Heart right ventricle (tissue), 16 donors: ENCODE data around the gene UNC5C. TPM values are rescaled to one million over a fixed set of nuclear protein-coding genes. Genes with fewer than 3 reads are reported as not detected.

Experiments
- ATAC-seq, 8 donors: fragments of 200-7000 bp; cut with Tn5 transposase; one replicate each; pipeline ENCODE4 v1.9.1; 2020; ENCODE audit warnings: mild to moderate bottlenecking in 8 of 8, moderate library complexity in 8 of 8, moderate number of reproducible peaks in 1 of 8
- DNase-seq, 2 donors: peaks; one replicate each; pipeline ENCODE4 v3.0.0-alpha.2; 2020
- H3K27ac ChIP-seq, 10 donors: fragments of 200-600 bp; sonication (generic) in 2 of 10; one replicate each; pipeline versions ENCODE4 v1.5.0 to v1.8.0; 2020 to 2022; ENCODE audit warnings: mild to moderate bottlenecking in 3 of 10
- H3K27me3 ChIP-seq, 7 donors: fragments of 200-600 bp; one replicate each; pipeline ENCODE4 v1.8.0; 2021 to 2022; ENCODE audit warnings: mild to moderate bottlenecking in 2 of 7
- H3K36me3 ChIP-seq, 9 donors: fragments of 200-600 bp; sonication (generic) in 1 of 9; one replicate each; pipeline versions ENCODE4 v1.5.0 to v1.8.0; 2020 to 2022; ENCODE audit warnings: mild to moderate bottlenecking in 2 of 9
- H3K4me1 ChIP-seq, 9 donors: fragments of 200-600 bp; sonication (generic) in 1 of 9; one replicate each; pipeline versions ENCODE4 v1.5.0 to v1.8.0; 2020 to 2022; ENCODE audit warnings: mild to moderate bottlenecking in 4 of 9
- H3K4me3 ChIP-seq, 10 donors: fragments of 200-600 bp; sonication (generic) in 2 of 10; one replicate each; pipeline versions ENCODE4 v1.5.0 to v1.8.0; 2020 to 2022; ENCODE audit warnings: mild to moderate bottlenecking in 7 of 10, moderate library complexity in 2 of 10
- H3K9me3 ChIP-seq, 11 donors: fragments of 200-600 bp in 10 of 11; sonication (generic) in 2 of 11; one replicate each; pipeline versions ENCODE4 v1.5.0 to v1.8.0; 2013 to 2022; ENCODE audit warnings: mild to moderate bottlenecking in 2 of 11, control low read depth in 1 of 11, moderate library complexity in 1 of 11
- WGBS, 2 donors: extraction: QIAGEN DNeasy Blood & Tissue Kit; methylation state at CpG; one replicate each; pipeline ENCODE4 v1.1.7; 2013; ENCODE audit warnings: inconsistent platforms in 1 of 2; 5-methylcytosine and 5-hydroxymethylcytosine counted together
- intact Hi-C, 10 donors: fragments of 100-400 bp; cut with DNase I; formaldehyde crosslinking; loops; one replicate each; pipeline versions ENCODE4 v1.11.1 to v1.14.2; 2022
- polyA plus RNA-seq, 2 donors: library from polyadenylated mRNA; stranded (reverse); fragments of 200-250 nt; gene quantifications; one replicate each; pipeline ENCODE4 v1.2.3, GENCODE V29; 2013
- total RNA-seq, 10 donors: library from RNA; stranded (reverse); fragmentation: NEBNext Ultra II Directional in 3 of 10; extraction: Animal tissue kit (Norgen Biotek cat#: 25700) in 3 of 10; gene quantifications; one replicate each; pipeline versions ENCODE4 v1.2.1 to v1.2.4, GENCODE V29; 2021 to 2023
- TF ChIP-seq, protein P1 (sequence below), 9 donors: fragments of 200-600 bp; sonication (generic) in 2 of 9; IDR thresholded peaks; one replicate each; pipeline versions ENCODE4 v1.5.0 to v1.8.0; 2021 to 2022; ENCODE audit warnings: antibody characterized with exemption in 9 of 9, mild to moderate bottlenecking in 5 of 9, moderate library complexity in 1 of 9
- donor health status: Arrhythmogenic right ventricular cardiomyopathy.
- donor health status: ischemic (EF 13 %, LVEDD 7.1; RV severe dilation, severe dysfunction).
- donor health status: healthy with polysubstance abuse.
- donor health status: DM: no; HTN: yes; CAD: no.
- donor health status: DM: no; HTN: no; CAD: no.
- donor health status: ischemic (EF 25% LVEDD 6.9; RV normal size, moderate dysfunction).
- donor health status: ischemic (EF 25% LVEDD 5.7; RV mildly dilated, moderate dysfunction).
- donor health status: healthy.
- donor health status: DM: yes; HTN: yes; CAD: no.
- donor health status: Ischemic cardiomyopathy.
- donor health status: ischemic (EF 35%, LVEDD 5.7; RV mildly dilated, moderate dysfunction).
- donor health status: nonischemic (EF 11% LVEDD 7.7; RV severe dilation, severe dysfunction).
- donor health status: DM: yes; HTN: yes; CAD: no.
- donor health status: PGD.
- donor health status: ischemic (EF 29% LVEDD 5.4; RV normal size, mild dysfunction).
- donor health status: nonischemic (EF 23%, LVEDD 6.1; RV moderate dilation, normal function).

UNC5C gene
- total and polyA plus RNA-seq, 12 donors, result 0.44 to 3.2 (median 1.5) TPM

DNA sequence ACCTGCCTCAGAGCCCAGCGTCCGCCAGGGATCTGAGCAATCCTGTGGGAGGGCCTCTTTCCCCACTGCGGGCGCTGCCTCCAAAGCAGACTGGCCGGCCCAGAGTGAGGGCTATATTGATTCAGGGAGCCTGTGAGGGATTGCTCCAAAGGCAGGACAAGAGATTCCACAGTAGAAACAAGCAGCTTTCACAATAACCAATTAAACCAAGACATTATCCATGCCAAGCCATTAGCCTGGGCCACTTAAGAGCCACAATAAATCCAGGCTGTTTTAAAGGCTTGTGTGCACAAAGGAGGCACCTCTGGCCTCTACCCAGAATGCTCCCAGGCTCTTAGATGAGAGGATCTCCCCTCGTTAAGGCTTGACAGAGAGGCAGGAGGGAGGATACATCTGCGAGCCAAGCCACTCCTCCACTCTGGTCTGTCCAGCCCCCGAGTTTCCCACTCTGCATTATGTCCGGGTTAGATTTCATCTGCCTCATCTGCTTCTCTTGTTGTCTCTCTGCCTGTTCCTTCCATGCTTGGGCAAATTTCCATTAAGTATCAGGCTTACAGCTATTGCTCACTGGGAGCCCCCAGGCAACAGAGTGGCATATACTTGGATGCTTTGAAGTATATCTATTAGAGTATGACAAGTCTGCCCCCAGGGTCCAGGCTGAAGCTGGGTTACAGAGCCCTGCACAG lies 357.9 kb downstream of the UNC5C start:
- intact Hi-C loops, result no loop called here
- ATAC-seq (no peak), DNase-seq (no peak)
- Histone ChIP-seq H3K9me3 (no peaks in the 10 kb centered on the region), H3K4me3 (no peak overlapping the region), H3K36me3 (no peaks in the 10 kb centered on the region), H3K27ac (no peak overlapping the region), H3K27me3 (peaks cover 0 to 3% (median 0%) of the 10 kb centered on the region in 7 donors), H3K4me1 (peaks cover 0 to 6% (median 0%) of the 10 kb centered on the region in 9 donors)
- TF ChIP-seq, protein P1, sequence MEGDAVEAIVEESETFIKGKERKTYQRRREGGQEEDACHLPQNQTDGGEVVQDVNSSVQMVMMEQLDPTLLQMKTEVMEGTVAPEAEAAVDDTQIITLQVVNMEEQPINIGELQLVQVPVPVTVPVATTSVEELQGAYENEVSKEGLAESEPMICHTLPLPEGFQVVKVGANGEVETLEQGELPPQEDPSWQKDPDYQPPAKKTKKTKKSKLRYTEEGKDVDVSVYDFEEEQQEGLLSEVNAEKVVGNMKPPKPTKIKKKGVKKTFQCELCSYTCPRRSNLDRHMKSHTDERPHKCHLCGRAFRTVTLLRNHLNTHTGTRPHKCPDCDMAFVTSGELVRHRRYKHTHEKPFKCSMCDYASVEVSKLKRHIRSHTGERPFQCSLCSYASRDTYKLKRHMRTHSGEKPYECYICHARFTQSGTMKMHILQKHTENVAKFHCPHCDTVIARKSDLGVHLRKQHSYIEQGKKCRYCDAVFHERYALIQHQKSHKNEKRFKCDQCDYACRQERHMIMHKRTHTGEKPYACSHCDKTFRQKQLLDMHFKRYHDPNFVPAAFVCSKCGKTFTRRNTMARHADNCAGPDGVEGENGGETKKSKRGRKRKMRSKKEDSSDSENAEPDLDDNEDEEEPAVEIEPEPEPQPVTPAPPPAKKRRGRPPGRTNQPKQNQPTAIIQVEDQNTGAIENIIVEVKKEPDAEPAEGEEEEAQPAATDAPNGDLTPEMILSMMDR (IDR thresholded peaks at IDR 0.05), result no peak
- 67% methylated on average over 9 of the region's 9 CpGs for WGBS, 2 donors

DNA sequence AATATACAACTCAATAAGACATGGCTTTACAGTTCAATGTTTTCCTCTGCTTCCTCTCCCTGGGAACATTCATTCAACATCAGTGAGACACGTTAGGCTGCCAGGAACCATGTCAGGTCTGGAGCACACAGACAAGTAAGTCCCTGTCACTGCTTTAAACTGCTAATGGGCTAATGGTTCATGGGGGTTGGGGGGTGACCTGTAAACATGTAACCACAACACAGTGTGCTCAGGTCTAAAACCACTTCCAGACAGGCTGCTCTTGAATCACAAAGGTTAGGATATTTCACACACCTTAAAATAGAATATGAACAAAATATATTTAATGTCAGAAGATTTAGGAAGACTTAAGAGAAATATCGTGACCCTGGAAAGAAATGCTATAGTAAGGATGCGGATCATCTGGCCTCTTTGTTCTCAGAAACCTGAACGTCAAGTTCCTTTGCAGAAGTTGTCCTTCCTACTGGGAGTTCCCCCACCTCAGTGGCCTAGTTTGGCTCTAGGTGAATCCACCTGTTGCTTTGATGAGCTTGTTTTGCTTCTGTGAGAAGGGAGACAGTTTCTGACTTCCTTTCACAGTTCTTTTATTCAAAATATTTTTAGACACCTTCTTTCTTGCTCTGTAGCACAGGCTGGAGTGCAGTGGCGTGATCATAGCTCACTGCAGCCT lies 359.9 kb downstream of the UNC5C start:
- 78 to 80% methylated on average over 5 of the region's 5 CpGs for WGBS, 2 donors
- Histone ChIP-seq H3K4me3 (no peak overlapping the region), H3K9me3 (no peaks in the 10 kb centered on the region), H3K36me3 (no peaks in the 10 kb centered on the region), H3K4me1 (peaks cover 0 to 3% (median 0%) of the 10 kb centered on the region in 9 donors), H3K27ac (no peak overlapping the region), H3K27me3 (peaks cover 0 to 3% (median 0%) of the 10 kb centered on the region in 7 donors)
- intact Hi-C loops, result no loop called here
- ATAC-seq (no peak), DNase-seq (no peak)
- TF ChIP-seq, protein P1 (IDR thresholded peaks at IDR 0.05), result no peak

DNA sequence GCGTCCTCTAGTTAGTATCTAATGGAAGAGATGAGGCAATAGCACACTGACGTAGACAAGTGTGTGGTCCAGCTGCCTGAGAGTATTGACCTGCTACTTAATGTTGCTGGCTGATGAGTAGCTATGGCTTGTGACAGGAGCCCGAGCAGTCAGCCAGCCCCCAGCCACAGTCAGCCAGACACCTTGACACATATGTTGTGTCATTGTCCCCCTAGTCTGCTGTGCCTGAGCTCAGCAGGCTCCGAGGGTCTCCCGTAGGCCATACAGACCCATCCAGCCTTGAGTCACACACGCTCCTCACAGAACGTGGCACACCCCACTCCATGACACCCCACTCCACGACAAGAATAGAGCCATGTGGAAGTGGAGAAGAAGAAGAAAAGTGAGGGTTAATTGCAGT lies 362.1 kb downstream of the UNC5C start:
- no peaks in the 10 kb centered on the region for H3K9me3 ChIP-seq
- H3K27me3 ChIP-seq, result peaks cover 0 to 6% (median 0%) of the 10 kb centered on the region in 7 donors
- WGBS, 2 donors, result 88 to 89% methylated on average over 8 of the region's 8 CpGs
- H3K4me1 ChIP-seq, result no peaks in the 10 kb centered on the region
- ATAC-seq (no peak), DNase-seq (no peak)
- H3K4me3 ChIP-seq, result no peak overlapping the region
- TF ChIP-seq, protein P1 (IDR thresholded peaks at IDR 0.05), result no peak
- intact Hi-C loops, result no loop called here
- no peak overlapping the region for H3K27ac ChIP-seq
- H3K36me3 ChIP-seq, result no peaks in the 10 kb centered on the region

DNA sequence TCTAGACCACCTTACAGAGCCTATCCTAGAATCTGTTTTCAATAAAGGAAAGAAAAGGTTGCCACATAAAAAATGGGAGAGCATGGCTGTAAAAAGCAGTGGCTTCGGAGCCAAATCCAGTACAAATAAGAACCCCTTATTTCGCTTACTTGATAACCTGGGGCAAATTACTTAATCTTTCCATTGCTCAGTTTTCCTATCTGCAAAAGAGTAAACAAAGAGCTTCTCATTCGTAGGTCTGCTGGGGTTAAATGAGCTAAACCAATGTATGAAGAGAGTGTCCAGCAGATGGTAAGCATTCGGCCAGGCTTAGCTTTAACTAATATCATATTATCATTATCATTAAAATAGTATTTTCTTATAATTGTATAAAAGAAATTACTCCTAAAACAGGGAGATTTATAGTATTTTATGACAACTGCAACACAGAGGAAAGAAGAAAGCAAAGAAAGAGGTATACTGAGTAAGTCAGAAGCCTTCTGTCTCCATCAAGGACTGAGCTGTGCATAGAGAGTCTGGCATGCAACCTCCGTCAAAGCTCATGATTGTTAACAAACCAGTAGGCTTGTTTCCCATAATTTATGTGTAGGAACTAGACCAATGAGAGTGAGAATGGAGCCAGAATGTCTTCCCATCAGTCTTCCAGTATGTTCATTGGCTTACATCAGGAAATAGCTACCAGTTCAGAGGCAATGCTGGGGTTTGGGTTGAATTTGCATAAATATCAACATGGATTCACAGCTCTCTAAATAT lies 364.9 kb downstream of the UNC5C start:
- Histone ChIP-seq H3K27ac (no peak overlapping the region), H3K36me3 (no peaks in the 10 kb centered on the region), H3K27me3 (peaks cover 0 to 6% (median 0%) of the 10 kb centered on the region in 7 donors), H3K9me3 (no peaks in the 10 kb centered on the region), H3K4me3 (no peak overlapping the region), H3K4me1 (no peaks in the 10 kb centered on the region)
- no peak for DNase-seq
- intact Hi-C loops, result no loop called here
- 78 to 83% methylated on average over 5 of the region's 5 CpGs for WGBS, 2 donors
- TF ChIP-seq, protein P1 (IDR thresholded peaks at IDR 0.05), result no peak
- ATAC-seq, result no peak
